Kidney (tissue), 14 donors: ENCODE data around the gene TMEM94. TPM values are rescaled to one million over a fixed set of nuclear protein-coding genes. Genes with fewer than 3 reads are reported as not detected.
A peak's percentile ranks its signal among the peaks of the same experiment; 100 is the strongest.

ENCODE experiments used
- DNase-seq, 5 donors: peaks; one replicate each; pipeline ENCODE4 v3.0.0-alpha.2; 2013 to 2020
- FAIRE-seq: peaks from 2 replicates; lab custom pipeline; 2012; peaks lifted over from hg19 to GRCh38; lab: Jason Lieb, UNC
- H3K27ac ChIP-seq, 2 donors: one replicate each; pipeline ENCODE4 v1.7.0; 2013; ENCODE audit warnings: low read depth in 2 of 2, low read length in 2 of 2, inconsistent platforms in 1 of 2
- H3K27me3 ChIP-seq: one replicate; pipeline ENCODE4 v1.7.1; 2013; ENCODE audit warnings: low read length, inconsistent platforms; ENCODE audit not compliant: control insufficient read depth, insufficient read depth
- H3K36me3 ChIP-seq, 3 donors: one replicate each; pipeline versions ENCODE4 v1.7.0 to v1.7.1; 2013; ENCODE audit warnings: low read length in 3 of 3, control low read depth in 1 of 3, inconsistent platforms in 1 of 3; ENCODE audit not compliant: insufficient read depth in 3 of 3, control insufficient read depth in 2 of 3
- H3K4me1 ChIP-seq, 3 donors: one replicate each; pipeline versions ENCODE4 v1.7.0 to v1.7.1; 2013; ENCODE audit warnings: low read length in 3 of 3, inconsistent platforms in 1 of 3, low read depth in 1 of 3; ENCODE audit not compliant: control insufficient read depth in 2 of 3, insufficient read depth in 2 of 3
- H3K4me3 ChIP-seq, 3 donors: one replicate each; pipeline versions ENCODE4 v1.7.0 to v1.8.1; 2013; ENCODE audit warnings: low read length in 3 of 3, control low read depth in 1 of 3, inconsistent platforms in 1 of 3
- H3K9ac ChIP-seq, 3 donors: one replicate each; pipeline versions ENCODE4 v1.7.0 to v1.7.1; 2013; ENCODE audit warnings: low read length in 3 of 3, control low read depth in 1 of 3, inconsistent platforms in 1 of 3
- H3K9me3 ChIP-seq, 3 donors: one replicate each; pipeline versions ENCODE4 v1.7.0 to v1.7.1; 2013; ENCODE audit warnings: low read length in 3 of 3, control low read depth in 1 of 3, inconsistent platforms in 1 of 3; ENCODE audit not compliant: control insufficient read depth in 2 of 3, insufficient read depth in 1 of 3
- intact Hi-C: fragments of 100-400 bp; cut with DNase I; formaldehyde crosslinking; loops from one replicate; pipeline ENCODE4 v1.11.1; 2022
- polyA plus RNA-seq: library from polyadenylated mRNA; stranded (reverse); fragments of 350-450 nt; fragmentation: Illumina TruSeq; extraction: RNeasy Lipid Tissue Mini Kit (QIAGEN cat#74804); gene quantifications from one replicate; pipeline ENCODE4 v1.2.3, GENCODE V29; 2014; ENCODE audit warnings: low read depth, low replicate concordance; ENCODE audit not compliant: insufficient read depth
- total RNA-seq: library from RNA; stranded (reverse); fragmentation: NEBNext Ultra II Directional; extraction: Animal tissue kit (Norgen Biotek cat#: 25700); gene quantifications from one replicate; pipeline ENCODE4 v1.2.1, GENCODE V29; 2021
- TF ChIP-seq, protein P1 (sequence below): IDR thresholded peaks from 3 replicates; pipeline ENCODE4 v1.5.1; 2012; ENCODE audit warnings: mild to moderate bottlenecking, moderate library complexity, borderline replicate concordance; ENCODE audit not compliant: insufficient read depth; ENCODE audit errors: extremely low read depth
- donor health status: control.
- donor health status: control.
- donor health status: control.
- donor health status: control.
- donor health status: control.
- donor health status: DM: yes; HTN: yes; CAD: no.
- donor health status: Normal renal cell carcinoma (clear cell type).

The TMEM94 gene
- total and polyA plus RNA-seq, 2 donors from 2014 or later: 49.6 to 82.6 TPM

DNA sequence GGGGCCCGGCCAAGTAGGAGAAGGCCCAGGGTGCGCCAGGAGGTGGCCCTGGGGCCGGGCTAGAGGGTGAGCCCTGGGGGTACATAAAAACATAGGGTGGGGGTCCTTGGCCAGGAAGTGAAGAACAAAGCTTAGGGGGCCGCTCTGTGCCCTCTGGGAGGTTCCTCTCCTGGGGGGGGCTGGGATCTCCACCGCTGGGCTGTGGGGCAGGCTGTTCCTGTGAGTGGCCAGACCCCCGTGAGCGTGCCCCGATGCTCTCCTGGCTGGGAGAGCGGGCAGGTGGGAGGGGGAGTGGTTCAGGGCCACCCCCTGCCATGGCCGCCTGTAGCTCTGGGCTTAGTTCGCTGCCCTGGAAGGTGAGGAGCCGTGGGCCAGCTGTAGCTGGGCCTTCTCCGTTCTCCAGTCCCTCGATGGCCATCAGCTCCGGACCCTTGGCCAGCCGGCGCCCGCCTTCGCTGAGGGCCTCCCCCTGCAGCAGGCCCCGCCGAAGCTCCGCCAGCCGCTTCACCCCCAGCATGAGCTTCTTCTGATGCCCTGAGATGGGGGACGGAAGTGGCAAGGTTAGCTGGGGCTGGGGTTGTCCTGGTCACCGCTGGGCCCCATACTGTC, 46.4 kb downstream of the TMEM94 start:
- peaks cover 0 to 52% (median 7%) of the 10 kb centered on the region in 3 donors for H3K36me3 ChIP-seq

DNA sequence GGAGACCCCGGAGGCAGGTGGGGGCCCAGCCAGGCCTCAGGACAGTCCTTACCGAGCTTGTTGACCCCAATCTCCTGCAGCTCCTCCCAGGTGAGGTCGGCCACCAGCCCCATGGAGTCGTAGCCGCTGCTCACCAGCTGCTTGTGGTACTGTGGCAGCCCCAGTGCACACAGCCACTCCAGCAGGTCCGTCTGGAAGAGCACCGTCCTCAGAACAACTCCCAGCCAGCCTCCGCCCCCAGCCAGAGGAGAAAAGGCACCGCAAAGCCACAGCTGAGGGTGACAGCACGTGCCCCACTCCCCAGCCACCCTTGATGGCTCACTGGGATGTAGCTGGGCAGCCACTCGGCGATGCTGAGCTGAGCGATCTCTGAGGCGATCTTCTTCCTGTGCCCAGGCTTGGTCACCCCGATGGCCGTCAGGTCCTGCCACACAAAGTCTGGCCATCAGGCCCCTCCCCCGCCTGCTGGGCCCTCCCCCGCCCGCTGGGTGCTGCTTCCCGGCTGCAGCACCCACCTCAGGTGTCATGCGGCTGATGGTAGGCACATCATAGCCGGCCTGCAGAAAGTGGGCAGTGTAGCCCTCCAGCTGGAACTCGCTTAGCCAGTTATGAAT, 47.0 kb downstream of the TMEM94 start:
- intact Hi-C loops: loop anchor here (10.0 kb wide), 1 partner anchor 79 kb away; no protein-coding TSS in a partner anchor
- no peaks in the 10 kb centered on the region for H3K9me3 ChIP-seq

More for the DNA sequence above, 46.4 kb downstream of the TMEM94 start:
- TF ChIP-seq, protein P1, sequence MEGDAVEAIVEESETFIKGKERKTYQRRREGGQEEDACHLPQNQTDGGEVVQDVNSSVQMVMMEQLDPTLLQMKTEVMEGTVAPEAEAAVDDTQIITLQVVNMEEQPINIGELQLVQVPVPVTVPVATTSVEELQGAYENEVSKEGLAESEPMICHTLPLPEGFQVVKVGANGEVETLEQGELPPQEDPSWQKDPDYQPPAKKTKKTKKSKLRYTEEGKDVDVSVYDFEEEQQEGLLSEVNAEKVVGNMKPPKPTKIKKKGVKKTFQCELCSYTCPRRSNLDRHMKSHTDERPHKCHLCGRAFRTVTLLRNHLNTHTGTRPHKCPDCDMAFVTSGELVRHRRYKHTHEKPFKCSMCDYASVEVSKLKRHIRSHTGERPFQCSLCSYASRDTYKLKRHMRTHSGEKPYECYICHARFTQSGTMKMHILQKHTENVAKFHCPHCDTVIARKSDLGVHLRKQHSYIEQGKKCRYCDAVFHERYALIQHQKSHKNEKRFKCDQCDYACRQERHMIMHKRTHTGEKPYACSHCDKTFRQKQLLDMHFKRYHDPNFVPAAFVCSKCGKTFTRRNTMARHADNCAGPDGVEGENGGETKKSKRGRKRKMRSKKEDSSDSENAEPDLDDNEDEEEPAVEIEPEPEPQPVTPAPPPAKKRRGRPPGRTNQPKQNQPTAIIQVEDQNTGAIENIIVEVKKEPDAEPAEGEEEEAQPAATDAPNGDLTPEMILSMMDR: no peak
- Histone ChIP-seq H3K9me3 (no peaks in the 10 kb centered on the region), H3K9ac (no peak overlapping the region), H3K4me3 (no peak overlapping the region), H3K27ac (peak overlapping the region; percentile 28 to 74), H3K4me1 (peaks cover 0 to 33% (median 5%) of the 10 kb centered on the region in 3 donors), H3K27me3 (no peaks in the 10 kb centered on the region)
- intact Hi-C loops: loop anchor here (10.0 kb wide), 1 partner anchor 78 kb away; no protein-coding TSS in a partner anchor
- FAIRE-seq: no peak
- no peak for DNase-seq

DNA sequence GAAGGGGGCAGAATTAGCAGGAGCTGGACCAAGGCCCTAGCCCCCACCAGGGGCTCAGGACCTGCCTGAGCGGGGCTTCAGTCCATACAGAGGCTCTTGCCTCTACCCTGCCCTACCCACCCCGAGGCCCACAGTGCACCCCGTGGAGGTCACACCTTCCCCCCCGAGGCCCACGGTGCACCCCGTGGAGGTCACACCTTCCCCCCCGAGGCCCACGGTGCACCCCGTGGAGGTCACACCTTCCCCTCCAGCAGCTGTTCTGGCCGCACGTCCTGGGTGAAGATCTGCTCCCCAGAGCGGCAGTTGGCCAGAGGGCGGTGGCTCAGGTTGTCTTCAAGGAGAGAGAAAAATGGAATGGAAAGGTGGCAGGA, 47.5 kb downstream of the TMEM94 start:
- no peaks in the 10 kb centered on the region for H3K27me3 ChIP-seq
- peaks cover 0 to 34% (median 9%) of the 10 kb centered on the region in 3 donors for H3K4me1 ChIP-seq
- H3K9me3 ChIP-seq: no peaks in the 10 kb centered on the region
- no peak for DNase-seq
- no peak for FAIRE-seq
- peak overlapping the region in 1 of 2 donors; percentile 32 for H3K27ac ChIP-seq
- intact Hi-C loops: loop anchor here (10.0 kb wide), 1 partner anchor 79 kb away; no protein-coding TSS in a partner anchor
- TF ChIP-seq, protein P1: no peak
- H3K9ac ChIP-seq: no peak overlapping the region
- H3K4me3 ChIP-seq: no peak overlapping the region
- H3K36me3 ChIP-seq: peaks cover 0 to 46% (median 5%) of the 10 kb centered on the region in 3 donors

More for the DNA sequence above, 47.0 kb downstream of the TMEM94 start:
- no peak for FAIRE-seq
- DNase-seq: no peak
- Histone ChIP-seq H3K36me3 (peaks cover 0 to 46% (median 5%) of the 10 kb centered on the region in 3 donors), H3K27ac (peak overlapping the region in 1 of 2 donors; percentile 32), H3K4me3 (no peak overlapping the region), H3K27me3 (no peaks in the 10 kb centered on the region), H3K9ac (no peak overlapping the region), H3K4me1 (peaks cover 0 to 33% (median 5%) of the 10 kb centered on the region in 3 donors)
- TF ChIP-seq, protein P1: no peak
